MM.1S (cell line): Measurements from ENCODE around the gene GPR137.

Source experiments
- DNase-seq: peaks from one replicate; pipeline ENCODE4 v3.0.0-alpha.2; 2015
- H2AFZ ChIP-seq: fragments of 300-600 bp; sonication (generic); 2 replicates; pipeline ENCODE4 v1.6.0; 2016; ENCODE audit warnings: antibody characterized with exemption, low read length
- H3F3A ChIP-seq: fragments of 300-600 bp; sonication (generic); 2 replicates; pipeline ENCODE4 v1.6.1; 2016; ENCODE audit warnings: mild to moderate bottlenecking, antibody characterized with exemption, low read length, moderate library complexity, mixed read lengths; ENCODE audit not compliant: insufficient read depth
- H3K27ac ChIP-seq: fragments of 300-600 bp; sonication (generic); 2 replicates; pipeline ENCODE4 v1.5.1; 2016; ENCODE audit warnings: mild to moderate bottlenecking, low read length
- H3K27me3 ChIP-seq: fragments of 300-600 bp; sonication (generic); replicated peaks from 2 replicates; pipeline ENCODE4 v1.6.0; 2016; ENCODE audit warnings: low read length; ENCODE audit not compliant: insufficient read depth
- H3K36me3 ChIP-seq: fragments of 300-600 bp; sonication (generic); replicated peaks from 2 replicates; pipeline ENCODE4 v1.6.1; 2016; ENCODE audit warnings: mild to moderate bottlenecking, low read length, mixed read lengths; ENCODE audit not compliant: insufficient read depth
- H3K4me1 ChIP-seq: fragments of 300-600 bp; sonication (generic); 2 replicates; pipeline ENCODE4 v1.6.1; 2016; ENCODE audit warnings: low read length, mixed read lengths
- H3K4me2 ChIP-seq: fragments of 300-600 bp; sonication (generic); 2 replicates; pipeline ENCODE4 v1.6.0; 2016; ENCODE audit warnings: low read depth, low read length
- H3K4me3 ChIP-seq: fragments of 300-600 bp; sonication (generic); 2 replicates; pipeline ENCODE4 v1.5.1; 2016; ENCODE audit warnings: low read length, mixed read lengths
- H3K79me2 ChIP-seq: fragments of 300-600 bp; sonication (generic); 2 replicates; pipeline ENCODE4 v1.6.1; 2016; ENCODE audit warnings: mixed run types, low read length, mixed read lengths
- H3K9ac ChIP-seq: fragments of 300-600 bp; sonication (generic); 2 replicates; pipeline ENCODE4 v1.6.1; 2016; ENCODE audit warnings: low read length, mixed read lengths
- H3K9me2 ChIP-seq: fragments of 300-600 bp; sonication (generic); replicated peaks from 2 replicates; pipeline ENCODE4 v1.6.1; 2016; ENCODE audit warnings: mild to moderate bottlenecking, low read length, mixed read lengths; ENCODE audit not compliant: insufficient read depth
- H3K9me3 ChIP-seq: fragments of 300-600 bp; sonication (generic); replicated peaks from 2 replicates; pipeline ENCODE4 v1.6.1; 2016; ENCODE audit warnings: mild to moderate bottlenecking, low read length, mixed read lengths; ENCODE audit not compliant: insufficient read depth
- H4K20me1 ChIP-seq: fragments of 300-600 bp; sonication (generic); 2 replicates; pipeline ENCODE4 v1.6.1; 2016; ENCODE audit warnings: mild to moderate bottlenecking, low read length, moderate library complexity, mixed read lengths; ENCODE audit not compliant: insufficient read depth
- CTCF ChIP-seq: fragments of 300-600 bp; sonication (generic); IDR thresholded peaks from 2 replicates; pipeline ENCODE4 v1.5.1; 2016; ENCODE audit warnings: antibody characterized with exemption, low read length, mixed read lengths
- EZH2 ChIP-seq: fragments of 300-600 bp; sonication (generic); optimal IDR thresholded peaks from 2 replicates; pipeline ENCODE3; 2017; ENCODE audit warnings: low read depth, mild to moderate bottlenecking, antibody characterized with exemption, low read length, mixed read lengths
- EZH2phosphoT487 ChIP-seq: fragments of 300-600 bp; sonication (generic); IDR thresholded peaks from 2 replicates; pipeline ENCODE4 v1.6.1; 2018; ENCODE audit warnings: antibody characterized with exemption, low read length

GPR137 gene

DNA sequence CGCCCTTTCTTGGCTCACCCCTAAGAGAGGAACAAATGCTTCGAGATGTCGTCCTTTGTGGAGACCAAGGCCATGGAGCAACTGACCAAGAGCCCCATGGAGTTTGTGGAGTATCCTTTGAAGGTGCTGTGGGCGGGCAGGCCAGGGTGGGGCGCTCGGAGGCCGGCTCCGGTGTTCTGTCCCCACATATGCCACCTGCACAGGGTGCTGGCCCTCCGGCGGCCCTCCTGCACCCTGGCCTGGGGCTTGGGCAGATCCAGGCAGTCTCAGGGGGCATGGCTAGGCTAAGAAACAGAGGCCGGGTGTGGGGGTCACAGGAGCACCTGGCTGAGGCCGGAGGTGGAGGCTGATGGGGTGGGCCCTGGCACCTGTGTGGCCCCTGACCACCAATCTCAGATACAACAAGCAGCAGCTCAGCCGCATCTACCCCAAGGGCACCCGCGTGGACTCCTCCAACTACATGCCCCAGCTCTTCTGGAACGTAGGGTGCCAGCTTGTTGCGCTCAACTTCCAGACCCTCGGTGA, 24.0 kb upstream of the GPR137 start:
- no peak for DNase-seq
- no peak overlapping the region for H3K4me2 ChIP-seq
- no peaks in the 10 kb centered on the region for H3K36me3 ChIP-seq
- no peaks in the 10 kb centered on the region for H3K9me2 ChIP-seq
- H3K4me3 ChIP-seq: no peak overlapping the region
- H3F3A ChIP-seq: no peaks in the 10 kb centered on the region
- no peaks in the 10 kb centered on the region for H3K9me3 ChIP-seq
- H3K79me2 ChIP-seq: no peaks in the 10 kb centered on the region
- H3K9ac ChIP-seq: no peak overlapping the region
- TF ChIP-seq EZH2phosphoT487 (no peak), EZH2 (no peak), CTCF (no peak)
- H2AFZ ChIP-seq: no peak overlapping the region
- H3K4me1 ChIP-seq: no peaks in the 10 kb centered on the region
- no peaks in the 10 kb centered on the region for H3K27me3 ChIP-seq
- H3K27ac ChIP-seq: no peak overlapping the region
- H4K20me1 ChIP-seq: no peaks in the 10 kb centered on the region

DNA sequence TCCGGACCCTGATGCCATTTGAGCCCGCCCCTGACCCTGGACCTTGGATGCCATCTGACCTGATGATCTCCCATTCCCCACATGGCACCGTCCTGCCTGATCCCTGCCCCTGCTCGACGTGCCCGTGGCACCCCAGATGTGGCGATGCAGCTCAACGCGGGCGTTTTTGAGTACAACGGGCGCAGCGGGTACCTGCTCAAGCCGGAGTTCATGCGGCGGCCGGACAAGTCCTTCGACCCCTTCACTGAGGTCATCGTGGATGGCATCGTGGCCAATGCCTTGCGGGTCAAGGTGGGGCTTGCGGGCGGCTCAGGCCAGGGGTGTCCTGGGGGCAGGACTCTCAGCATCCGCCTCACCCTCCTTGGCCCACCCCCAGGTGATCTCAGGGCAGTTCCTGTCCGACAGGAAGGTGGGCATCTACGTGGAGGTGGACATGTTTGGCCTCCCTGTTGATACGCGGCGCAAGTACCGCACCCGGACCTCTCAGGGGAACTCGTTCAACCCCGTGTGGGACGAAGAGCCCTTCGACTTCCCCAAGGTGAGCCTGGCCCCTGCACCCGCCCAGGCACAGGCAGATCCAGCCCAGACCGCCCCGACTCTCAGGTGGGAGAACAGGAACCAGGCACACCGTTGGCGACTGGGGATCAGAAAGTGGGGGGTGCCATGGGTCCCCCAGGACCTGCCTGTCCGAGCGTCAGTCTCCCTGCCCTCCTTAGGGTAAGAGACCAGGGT, 23.2 kb upstream of the GPR137 start:
- no peaks in the 10 kb centered on the region for H3K36me3 ChIP-seq
- no peak overlapping the region for H3K4me3 ChIP-seq
- H3F3A ChIP-seq: no peaks in the 10 kb centered on the region
- no peaks in the 10 kb centered on the region for H3K9me2 ChIP-seq
- H3K27me3 ChIP-seq: no peaks in the 10 kb centered on the region
- H3K9me3 ChIP-seq: no peaks in the 10 kb centered on the region
- H3K4me2 ChIP-seq: no peak overlapping the region
- no peak overlapping the region for H2AFZ ChIP-seq
- DNase-seq: no peak
- H3K27ac ChIP-seq: no peak overlapping the region
- no peaks in the 10 kb centered on the region for H3K79me2 ChIP-seq
- H3K4me1 ChIP-seq: no peaks in the 10 kb centered on the region
- H4K20me1 ChIP-seq: no peaks in the 10 kb centered on the region
- no peak overlapping the region for H3K9ac ChIP-seq
- TF ChIP-seq CTCF (no peak), EZH2phosphoT487 (no peak), EZH2 (no peak)

GRCh38 chr11:64263021-64263946, 22.4 kb upstream of the GPR137 start:
- Histone ChIP-seq H3K79me2 (no peaks in the 10 kb centered on the region; the same call in 1 of the 2 replicates), H2AFZ (no peak overlapping the region), H3K27me3 (no peaks in the 10 kb centered on the region), H4K20me1 (no peaks in the 10 kb centered on the region), H3K4me1 (no peaks in the 10 kb centered on the region), H3K4me3 (no peak overlapping the region), H3K4me2 (no peak overlapping the region), H3K9ac (no peak overlapping the region), H3K27ac (no peak overlapping the region), H3K9me3 (no peaks in the 10 kb centered on the region), H3K36me3 (no peaks in the 10 kb centered on the region), H3K9me2 (no peaks in the 10 kb centered on the region), H3F3A (no peaks in the 10 kb centered on the region)
- TF ChIP-seq EZH2phosphoT487: no peak
- TF ChIP-seq CTCF: no peak
- TF ChIP-seq EZH2: no peak
- no peak for DNase-seq
